GM21423 (cell line): ENCODE data around the gene PODXL.
A peak's percentile ranks its signal among the peaks of the same experiment; 100 is the strongest.

Experiments used
- ATAC-seq: cut with Tn5 transposase; IDR thresholded peaks from one replicate; pipeline ENCODE4 v1.9.1; 2021; ENCODE audit warnings: mild to moderate bottlenecking, moderate library complexity; ENCODE audit not compliant: unreplicated experiment

PODXL gene

GRCh38 chr7:131556053-131556908, at the start of gene PODXL:
TSS of gene PODXL (minus strand) at chr7:131556628. CDS start at chr7:131556359, 269 bp downstream.
- ATAC-seq = peak; percentile 78

GRCh38 chr7:131605280-131605878, 49.0 kb upstream of the PODXL start:
- no peak for ATAC-seq

- no peak for ATAC-seq
Observed at GRCh38 chr7:131604841-131605279, 48.4 kb upstream of the PODXL start.

GRCh38 chr7:131603932-131604331, 47.5 kb upstream of the PODXL start:
- ATAC-seq = no peak

GRCh38 chr7:131602994-131603372, 46.6 kb upstream of the PODXL start:
- no peak for ATAC-seq

GRCh38 chr7:131602304-131602993, 46.0 kb upstream of the PODXL start:
- ATAC-seq = no peak

GRCh38 chr7:131600085-131600881, 43.9 kb upstream of the PODXL start:
- ATAC-seq = no peak

- ATAC-seq = no peak
Observed at GRCh38 chr7:131596785-131597184, 40.4 kb upstream of the PODXL start.

- ATAC-seq = no peak
Observed at GRCh38 chr7:131595699-131596098, 39.3 kb upstream of the PODXL start.

- ATAC-seq = no peak
Observed at GRCh38 chr7:131591687-131592319, 35.4 kb upstream of the PODXL start.

GRCh38 chr7:131587315-131587923, 31.0 kb upstream of the PODXL start:
- ATAC-seq = no peak

GRCh38 chr7:131586759-131587158, 30.3 kb upstream of the PODXL start:
- ATAC-seq = no peak

GRCh38 chr7:131586259-131586658, 29.8 kb upstream of the PODXL start:
- no peak for ATAC-seq

GRCh38 chr7:131583430-131583829, 27.0 kb upstream of the PODXL start:
- no peak for ATAC-seq

GRCh38 chr7:131581241-131582051, 25.0 kb upstream of the PODXL start:
- no peak for ATAC-seq

- ATAC-seq = no peak
Observed at GRCh38 chr7:131578602-131579001, 22.2 kb upstream of the PODXL start.

GRCh38 chr7:131574741-131575140, 18.3 kb upstream of the PODXL start:
- ATAC-seq = no peak

- no peak for ATAC-seq
Observed at GRCh38 chr7:131570401-131570800, 14.0 kb upstream of the PODXL start.

- ATAC-seq = no peak
Observed at GRCh38 chr7:131568970-131569369, 12.5 kb upstream of the PODXL start.
